Uterus (tissue), 2 donors: ENCODE results near the gene KCNQ5.

Source experiments
- CTCF ChIP-seq, 4 experiments: fragments of 200-600 bp in 2 of 4; fragments of 450-650 bp in 2 of 4; sonication (generic) in 2 of 4; IDR thresholded peaks; one replicate each; pipeline ENCODE4 v1.5.1; 2016 to 2019; ENCODE audit warnings: antibody characterized with exemption in 4 of 4, mild to moderate bottlenecking in 2 of 4, moderate library complexity in 1 of 4
- POLR2A ChIP-seq, 2 donors: fragments of 450-650 bp; IDR thresholded peaks; one replicate each; pipeline ENCODE4 v1.6.1; 2016; ENCODE audit warnings: antibody characterized with exemption in 2 of 2, mild to moderate bottlenecking in 1 of 2, moderate library complexity in 1 of 2

GRCh38 chr6:73078333-73078862 lies 456.5 kb downstream of the KCNQ5 start:
- TF ChIP-seq CTCF (IDR thresholded peaks at IDR 0.05) (no peak), POLR2A (IDR thresholded peaks at IDR 0.05) (no peak)
